Stimulated activated CD4-positive, alpha-beta T cell treated with anti-CD3 and anti-CD28 coated beads, Interleukin-4, amount 100 ng/mL, for 24 hours (primary cell): ENCODE results near the gene KRT33B.
"Not testable (repeated sequence)": the region's sequence is repeated elsewhere in the genome, so short reads cannot be mapped to it uniquely, and the experiment has no call there.

Source experiments
- DNase-seq: peaks from one replicate; pipeline ENCODE4 v3.0.0-alpha.2; 2020

The KRT33B gene

DNA sequence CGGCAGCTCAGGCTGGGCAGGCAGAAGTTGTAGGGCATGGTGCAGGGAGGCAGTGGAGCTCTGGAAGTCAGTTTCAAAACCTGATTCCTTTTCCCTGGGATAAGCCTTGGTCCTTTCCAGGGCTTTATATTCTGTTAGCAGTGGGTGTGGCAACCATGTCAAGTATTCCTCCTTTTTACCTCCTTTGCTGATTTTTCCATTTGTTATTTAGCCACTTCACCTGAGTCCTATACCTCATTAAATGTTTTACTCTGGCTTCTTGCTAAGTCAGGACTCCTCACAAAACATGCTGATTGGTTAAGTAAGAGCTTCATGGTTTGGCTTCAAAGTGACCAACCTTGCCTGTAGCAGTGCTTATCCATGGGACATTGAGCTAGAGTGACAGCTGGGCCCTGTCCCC, at the start of gene KRT33B:
KRT33B (minus strand) TSS at position 101 of the 400 bp plus-strand sequence; CDS start at position 38, 63 bp downstream.
- no peak for DNase-seq

DNA sequence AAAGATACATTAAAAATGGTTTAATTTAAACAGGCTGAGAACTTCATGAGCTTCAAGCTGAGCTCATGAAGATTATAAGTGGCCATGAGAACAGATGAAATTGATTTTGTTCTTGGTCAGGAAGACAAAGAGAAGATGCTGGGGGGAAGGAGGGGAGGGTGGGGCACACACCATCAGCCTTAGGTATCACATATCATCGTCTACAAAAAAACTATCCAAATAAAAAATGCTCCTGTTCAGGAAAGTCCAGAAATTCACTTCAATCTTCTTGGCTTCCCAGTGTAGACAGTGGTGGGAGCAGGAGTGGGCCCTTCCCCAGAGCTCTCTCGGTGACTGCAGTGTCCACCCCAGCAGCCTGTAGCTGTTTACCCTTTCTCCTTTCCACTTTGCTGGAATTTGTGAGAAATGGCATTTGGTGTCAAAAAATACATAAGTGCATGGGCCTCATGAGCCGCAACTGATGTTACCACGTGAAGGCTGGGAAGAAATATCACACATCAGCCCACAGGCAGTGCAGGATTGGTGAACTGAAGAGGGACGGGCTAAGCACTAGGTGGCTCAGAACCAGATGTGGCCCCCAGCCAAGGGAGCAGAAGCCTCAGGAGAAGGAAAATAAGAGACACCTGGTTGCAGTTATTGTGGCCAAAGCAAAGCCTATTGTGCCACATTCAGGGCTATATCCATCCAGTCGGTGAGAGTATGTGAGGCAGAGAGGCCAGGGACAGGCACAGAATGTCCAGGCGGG, 48.7 kb upstream of the KRT33B start:
- no peak for DNase-seq

DNA sequence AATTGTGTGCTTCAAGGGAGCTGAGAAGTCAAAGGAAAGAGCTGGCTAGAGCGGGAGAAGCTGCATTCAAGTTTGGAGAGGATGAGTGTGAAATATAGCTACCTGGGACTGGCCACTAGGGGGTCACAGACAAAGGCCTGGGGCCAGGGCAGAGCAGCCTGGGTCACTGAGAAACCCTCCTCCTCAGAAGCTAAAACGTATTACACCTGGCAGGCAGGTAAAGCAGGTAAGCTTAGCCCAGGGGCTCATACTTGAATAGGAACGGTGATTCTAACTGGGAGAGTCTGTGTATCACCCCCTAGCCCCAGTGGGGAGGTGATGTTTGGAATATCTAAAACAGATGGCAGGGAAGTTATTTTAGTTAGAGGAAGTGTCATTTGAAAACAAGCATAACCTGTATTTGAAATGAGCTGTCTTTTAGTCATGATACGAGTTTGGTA, 48.0 kb upstream of the KRT33B start:
- DNase-seq = no peak

DNA sequence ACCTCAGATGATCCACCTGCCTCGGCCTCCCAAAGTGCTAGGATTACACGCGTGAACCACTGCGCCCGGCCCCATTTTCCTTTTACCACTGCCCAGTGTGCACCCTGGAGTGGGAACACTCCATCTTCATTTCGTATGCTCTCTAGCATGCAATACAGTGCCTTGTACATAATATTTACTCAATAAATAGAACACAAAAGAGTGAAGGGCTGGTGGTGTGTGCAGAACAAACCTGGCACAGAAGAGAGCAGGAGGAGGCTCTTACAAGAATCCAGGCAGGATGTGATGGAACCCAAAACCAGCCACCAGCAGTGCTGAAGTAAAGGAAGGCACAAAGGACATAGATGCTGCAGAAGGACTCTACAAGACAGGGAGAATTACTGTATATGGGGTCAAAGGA, 47.5 kb upstream of the KRT33B start:
- no peak for DNase-seq

DNA sequence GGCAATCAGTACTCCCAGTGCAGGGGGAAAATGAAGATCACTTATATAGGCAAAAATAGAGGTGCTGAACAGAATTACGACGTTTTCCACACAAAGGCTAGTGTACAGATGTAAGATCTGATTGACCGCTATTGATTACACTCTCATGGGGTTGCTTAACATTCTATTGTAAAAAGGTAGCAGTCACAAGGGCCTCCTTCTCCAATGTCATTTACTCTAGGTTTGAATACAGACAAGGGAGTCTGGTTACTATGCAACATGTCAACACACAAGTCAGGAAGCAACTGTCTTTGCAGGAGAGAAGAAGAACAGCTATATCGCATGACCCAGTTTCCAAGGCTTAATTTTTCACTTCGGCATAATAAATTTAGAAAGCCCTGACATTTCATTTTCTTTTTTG, 46.9 kb upstream of the KRT33B start:
- no peak for DNase-seq

DNA sequence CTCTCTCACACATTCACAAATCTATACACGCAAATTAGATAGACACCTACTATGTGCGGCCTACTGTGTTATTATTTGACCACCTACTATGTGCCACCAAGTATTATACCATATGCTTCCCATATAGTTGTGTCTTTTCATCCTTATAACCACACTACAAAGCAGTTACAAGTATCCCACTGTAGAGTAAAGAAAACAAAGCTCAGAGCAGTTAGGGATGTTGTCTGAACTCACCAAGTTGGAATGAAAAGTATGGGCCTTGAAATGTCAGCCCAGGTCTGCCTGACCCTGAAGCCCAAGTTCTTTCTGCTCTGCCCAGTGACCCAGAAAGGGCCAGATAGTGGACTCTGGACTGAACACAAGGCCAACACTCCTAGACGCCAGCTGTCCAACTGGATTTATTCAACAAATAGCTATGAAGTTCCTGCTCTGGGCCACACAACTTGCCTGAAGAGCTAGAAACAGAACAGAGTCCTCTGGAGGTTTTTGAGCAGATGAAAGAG, 46.3 kb upstream of the KRT33B start:
- no peak for DNase-seq

DNA sequence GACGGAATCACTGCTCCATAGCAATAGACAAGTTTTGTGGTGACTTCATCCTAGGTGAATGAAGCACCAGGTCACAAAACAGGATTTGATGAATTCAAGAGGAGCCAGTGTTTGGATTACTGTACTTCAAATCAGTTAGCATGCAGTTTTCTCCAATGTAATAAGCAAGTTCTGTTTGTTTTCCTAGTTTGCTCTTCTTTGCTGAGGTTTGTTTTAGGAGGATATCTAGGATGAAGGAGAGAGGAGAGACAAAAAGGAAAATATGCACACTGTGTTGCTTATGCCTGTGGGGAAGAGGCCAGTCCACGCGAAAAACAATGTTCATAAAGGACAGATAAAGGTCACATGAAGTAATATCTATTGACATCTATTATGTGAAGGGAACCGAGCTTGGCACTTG, 45.8 kb upstream of the KRT33B start:
- no peak for DNase-seq

DNA sequence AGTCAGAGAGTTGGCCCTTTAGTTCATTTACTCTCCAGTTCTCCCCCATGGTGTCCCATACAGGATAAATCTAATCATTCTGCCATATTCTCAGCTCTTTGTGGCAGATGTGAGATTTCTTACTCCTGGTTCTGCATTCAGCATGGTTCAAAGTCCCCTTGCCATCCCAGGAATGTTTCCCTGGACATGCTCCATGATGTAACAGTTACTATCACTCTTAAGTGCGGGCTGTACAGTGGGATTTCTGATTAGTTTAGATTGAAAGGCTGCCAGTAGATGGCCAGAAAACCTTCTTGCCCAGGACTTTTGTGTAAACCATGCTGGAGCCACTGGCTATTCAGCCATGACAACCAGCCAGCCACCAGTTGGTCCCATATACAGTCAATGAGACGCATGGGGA, 44.4 kb upstream of the KRT33B start:
- DNase-seq = no peak

DNA sequence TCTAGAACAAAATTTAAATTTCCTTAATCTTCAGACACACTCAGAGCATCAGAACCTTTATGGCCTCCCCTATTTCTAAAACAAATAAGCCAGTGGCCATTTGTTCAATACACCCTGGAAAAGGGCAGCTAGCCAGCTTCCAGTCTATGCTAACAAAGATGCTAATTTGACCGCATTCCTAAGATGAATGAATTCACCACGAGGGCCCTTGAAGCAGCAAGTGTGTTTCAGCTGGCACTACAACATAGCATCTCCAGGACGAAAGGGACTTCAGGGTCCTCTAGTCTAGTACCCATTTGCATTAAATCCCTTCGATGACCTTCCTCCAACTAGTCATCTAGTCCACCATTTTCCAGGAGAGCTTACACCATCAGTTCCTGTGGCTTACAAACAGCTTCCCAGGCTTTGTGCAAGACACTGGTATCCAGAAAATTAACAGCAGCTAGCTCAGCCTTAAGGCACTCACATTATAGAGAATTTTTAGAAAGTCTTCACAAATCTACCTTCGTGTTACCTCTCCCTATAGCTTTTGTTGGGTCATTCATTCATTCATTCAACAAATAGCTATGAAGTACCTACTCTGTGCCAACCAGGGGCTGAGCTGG, 43.8 kb upstream of the KRT33B start:
- no peak for DNase-seq

DNA sequence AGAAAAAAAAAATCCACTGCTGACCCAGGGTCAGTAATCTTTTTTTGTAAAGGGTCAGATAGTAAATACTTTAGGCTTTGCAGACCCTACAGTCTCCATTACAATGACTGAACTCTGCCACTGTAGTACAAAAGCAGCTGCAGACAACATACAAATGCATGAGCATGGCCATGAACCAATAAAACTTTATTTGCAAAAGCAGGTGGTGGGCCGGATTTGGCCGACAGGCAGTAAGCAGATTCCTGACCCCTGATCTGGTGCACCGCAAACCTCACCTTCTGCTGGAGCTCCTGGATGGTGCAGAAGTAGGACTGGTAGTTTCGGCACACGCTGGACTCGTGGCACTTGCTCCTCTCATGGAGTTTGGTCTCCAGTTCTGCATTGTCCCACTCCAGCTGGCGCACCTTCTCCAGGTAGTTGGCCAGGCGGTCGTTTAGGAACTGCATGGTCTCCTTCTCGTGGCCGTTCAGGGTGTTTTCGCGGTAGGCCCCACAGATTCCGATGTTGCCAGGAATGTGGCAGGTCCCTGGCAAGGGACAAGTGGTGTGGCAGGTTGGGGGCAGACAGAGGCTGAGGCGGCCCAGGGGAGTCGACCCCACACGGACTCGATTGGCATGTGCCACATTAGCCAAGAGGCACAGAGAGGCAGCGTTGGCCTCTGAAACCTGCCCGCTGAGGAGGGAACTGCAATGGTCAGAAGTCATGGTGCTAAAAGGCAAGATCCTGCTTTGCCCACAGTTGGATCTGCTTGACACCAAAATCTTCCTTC, 41.6 kb upstream of the KRT33B start:
- DNase-seq = no peak

DNA sequence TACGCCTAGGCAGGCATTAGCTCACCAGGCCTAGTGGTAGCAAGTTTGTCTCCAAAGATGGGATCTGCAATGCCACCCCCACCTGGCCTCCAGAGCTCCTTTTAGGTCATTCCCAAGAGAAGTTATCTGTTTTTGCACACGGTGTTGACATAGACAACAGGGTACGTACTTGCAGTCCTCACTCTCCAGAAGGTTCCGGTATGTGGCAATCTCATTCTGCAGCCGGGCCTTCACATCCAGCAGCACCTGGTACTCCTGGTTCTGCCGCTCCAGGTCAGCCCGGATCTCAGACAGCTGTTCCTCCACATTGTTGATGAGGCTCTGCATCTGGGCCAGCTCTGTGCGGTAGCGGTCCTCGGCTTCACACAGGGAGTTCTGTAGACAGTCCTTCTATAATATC, 37.6 kb upstream of the KRT33B start:
- no peak for DNase-seq

DNA sequence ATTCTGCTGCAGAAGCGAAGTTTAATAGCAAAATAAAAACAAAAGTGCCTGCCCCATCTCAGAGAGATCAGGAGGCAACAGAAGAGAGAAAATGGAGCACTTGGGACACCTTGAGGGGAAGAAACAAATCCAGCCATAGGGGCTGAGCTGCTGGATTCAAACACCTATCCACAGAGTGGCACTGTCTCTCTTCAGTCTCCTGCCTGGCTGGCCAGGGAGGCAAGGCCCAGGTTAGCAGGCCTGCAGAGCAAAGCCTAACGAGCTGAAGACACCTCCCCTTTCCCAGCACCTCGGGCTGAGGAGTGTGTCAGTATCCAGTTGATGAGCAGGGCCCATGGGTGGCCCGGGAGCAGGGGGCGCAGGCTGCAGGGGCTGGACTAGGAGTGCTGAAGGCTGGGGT, 36.6 kb upstream of the KRT33B start:
- no peak for DNase-seq

DNA sequence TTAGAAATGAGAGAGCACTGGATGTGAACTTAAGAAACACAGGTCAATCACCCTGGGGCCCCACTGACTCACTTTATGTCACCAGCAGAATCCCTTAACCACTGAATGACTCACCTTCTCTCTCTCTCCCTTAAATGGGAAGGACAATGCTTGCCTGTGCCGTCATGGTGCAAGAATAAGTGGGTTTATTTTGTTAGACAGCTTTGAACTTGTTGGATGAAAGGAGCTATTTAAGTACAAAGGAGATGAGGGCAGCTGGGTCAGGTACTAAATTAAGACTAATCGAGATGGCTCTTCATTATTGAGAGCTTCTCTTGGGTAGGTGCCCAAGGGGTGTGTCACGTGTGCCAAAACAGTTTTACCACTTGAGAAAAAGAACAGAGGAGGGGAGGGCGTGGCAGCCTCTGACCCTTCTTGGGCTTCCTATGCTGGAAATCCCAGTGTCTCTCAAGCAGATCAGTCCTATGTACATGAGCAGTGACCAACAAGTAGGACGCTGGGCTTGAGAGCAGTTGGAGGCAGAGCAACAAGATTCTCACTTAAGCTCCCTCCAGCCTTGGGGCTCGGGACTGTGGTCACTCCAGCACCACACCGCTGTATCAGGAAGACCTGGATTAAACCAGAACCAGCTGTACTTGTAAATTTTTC, 34.5 kb upstream of the KRT33B start:
- peak; percentile 61 for DNase-seq

DNA sequence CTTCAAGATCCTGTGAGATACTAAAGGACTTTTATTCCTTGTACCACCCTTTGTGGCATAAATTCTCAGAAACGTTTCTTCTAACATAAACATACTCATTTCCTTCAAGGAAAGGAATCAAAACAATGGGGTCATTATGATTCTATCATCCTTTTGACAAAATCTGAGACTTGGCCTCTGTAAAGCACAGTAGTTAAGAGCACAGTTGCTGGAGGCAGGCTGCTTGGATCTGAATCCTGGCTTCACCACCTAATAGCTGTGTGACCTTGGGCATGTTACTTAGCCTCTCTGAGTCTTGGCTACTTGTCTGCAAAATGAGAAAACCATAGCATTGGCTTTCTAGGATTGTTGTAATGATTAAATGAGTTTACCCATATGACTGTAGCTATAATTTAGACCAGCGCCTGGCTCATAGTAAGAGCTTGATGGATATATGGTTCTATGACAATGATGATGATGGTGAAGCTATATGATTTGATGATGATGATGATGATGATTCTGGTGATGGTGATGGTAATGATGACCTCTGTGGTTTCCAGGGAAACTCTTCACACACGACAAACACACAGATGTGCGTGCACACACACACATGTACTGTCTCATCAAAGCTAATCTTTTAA, 33.9 kb upstream of the KRT33B start:
- no peak for DNase-seq

DNA sequence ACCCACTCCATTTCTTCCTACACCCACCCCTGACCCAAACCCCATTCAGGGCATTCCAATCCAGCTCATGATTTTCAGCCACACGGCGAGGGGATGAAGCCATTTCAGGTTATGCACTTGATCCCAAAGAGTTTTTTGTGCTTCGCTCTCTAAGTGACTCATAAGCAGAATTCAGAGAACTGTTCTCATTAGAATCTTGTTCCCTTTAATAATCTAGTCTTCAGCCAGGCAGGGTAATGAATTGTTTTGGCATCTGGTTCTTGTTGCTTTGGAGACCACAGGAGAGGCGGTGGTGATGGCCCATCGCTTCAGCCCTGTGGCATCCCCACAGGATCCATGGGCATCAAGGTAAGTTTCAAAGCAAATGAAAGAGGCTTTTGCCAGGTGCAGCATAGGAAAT, 32.5 kb upstream of the KRT33B start:
- DNase-seq = no peak

DNA sequence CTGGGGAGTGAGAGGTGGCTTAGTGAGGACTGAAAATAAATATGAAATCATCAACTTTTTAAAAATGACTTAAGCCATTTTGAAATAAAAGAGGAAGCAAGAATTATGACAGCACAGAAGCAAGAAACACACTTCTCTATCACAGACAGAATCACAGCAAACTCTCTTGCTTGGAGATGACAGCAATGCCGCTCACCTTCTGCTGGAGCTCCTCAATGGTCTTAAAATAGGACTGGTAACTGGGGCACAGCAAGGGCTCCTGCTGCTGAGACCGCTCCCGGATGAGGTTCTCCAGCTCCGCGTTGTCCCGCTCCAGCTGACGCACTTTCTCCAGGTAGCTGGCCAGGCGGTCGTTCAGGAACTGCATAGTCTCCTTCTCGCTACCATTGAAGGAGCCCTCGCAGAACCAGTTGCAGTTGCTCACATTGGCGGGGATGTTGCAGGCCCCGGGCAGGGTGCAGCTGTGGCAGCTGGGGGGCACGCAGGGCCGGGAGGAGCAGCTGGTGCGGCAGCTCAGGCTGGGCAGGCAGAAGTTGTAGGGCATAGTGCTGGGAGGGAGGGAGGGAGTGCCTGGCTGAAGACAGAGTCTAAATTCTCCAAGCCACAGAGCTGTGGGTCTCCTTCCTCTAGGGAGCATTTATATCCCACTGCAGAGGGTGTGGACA, 27.5 kb upstream of the KRT33B start, which contains the start of gene KRT31:
KRT31 (minus strand) TSS at position 613 of the 665 bp plus-strand sequence; CDS start at position 544, 69 bp downstream.
- DNase-seq = no peak

DNA sequence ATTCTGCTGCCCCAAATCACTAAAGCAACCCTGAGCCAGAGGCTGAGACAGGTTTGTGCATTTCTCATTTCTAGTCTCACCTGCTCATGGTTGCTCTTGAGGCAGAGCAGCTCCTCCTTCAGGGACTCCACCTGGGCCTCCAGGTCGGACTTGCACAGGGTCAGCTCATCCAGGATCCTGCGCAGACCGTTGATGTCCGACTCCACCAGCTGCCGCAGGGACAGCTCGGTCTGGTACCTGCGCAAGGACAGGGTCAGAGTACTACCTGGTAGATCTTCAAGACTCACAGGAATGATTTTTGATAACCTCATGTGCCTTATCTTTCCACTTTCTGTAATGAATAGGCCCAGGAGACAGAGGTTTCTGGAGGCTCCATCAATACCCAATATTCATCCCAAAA, 26.7 kb upstream of the KRT33B start:
- no peak for DNase-seq

DNA sequence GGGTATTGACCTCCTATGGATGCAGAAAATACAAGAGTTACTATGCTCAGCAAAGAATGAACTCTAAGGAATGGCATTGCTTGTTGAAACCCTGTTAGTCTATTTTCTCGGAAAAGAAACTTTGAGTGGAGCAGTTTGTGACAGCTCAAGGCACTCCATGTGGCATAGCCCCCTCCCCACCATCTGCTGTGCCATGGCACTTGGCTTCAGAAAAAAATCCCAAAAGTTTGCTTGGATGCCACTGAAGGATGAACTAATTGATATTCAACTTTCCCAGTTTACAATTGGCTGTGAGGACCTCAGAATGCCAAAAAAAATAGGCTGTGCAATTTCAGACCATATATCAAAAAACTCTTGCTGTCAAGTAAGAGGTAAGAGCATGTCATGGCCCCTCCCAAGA, 26.0 kb upstream of the KRT33B start:
- no peak for DNase-seq

DNA sequence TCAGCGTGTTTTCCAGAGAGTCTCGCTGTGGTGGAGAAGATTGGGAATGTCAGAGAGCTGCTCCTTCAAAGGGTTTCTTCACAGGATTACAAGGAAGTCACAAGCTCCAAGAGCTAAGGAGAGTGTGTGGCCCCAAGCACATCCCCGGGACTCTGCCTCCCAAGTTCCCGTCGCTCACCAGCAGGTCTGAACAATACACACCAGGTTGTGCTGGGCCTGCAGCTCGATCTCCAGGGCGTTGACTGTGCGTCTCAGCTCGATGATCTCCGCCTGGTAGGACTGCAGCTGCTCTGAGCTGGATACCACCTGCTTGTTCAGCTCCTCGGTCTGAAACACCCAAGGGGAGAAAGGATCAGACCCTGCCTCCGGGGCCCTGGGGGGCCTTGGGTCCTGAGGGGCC, 25.4 kb upstream of the KRT33B start:
- DNase-seq = not testable (repeated sequence)

DNA sequence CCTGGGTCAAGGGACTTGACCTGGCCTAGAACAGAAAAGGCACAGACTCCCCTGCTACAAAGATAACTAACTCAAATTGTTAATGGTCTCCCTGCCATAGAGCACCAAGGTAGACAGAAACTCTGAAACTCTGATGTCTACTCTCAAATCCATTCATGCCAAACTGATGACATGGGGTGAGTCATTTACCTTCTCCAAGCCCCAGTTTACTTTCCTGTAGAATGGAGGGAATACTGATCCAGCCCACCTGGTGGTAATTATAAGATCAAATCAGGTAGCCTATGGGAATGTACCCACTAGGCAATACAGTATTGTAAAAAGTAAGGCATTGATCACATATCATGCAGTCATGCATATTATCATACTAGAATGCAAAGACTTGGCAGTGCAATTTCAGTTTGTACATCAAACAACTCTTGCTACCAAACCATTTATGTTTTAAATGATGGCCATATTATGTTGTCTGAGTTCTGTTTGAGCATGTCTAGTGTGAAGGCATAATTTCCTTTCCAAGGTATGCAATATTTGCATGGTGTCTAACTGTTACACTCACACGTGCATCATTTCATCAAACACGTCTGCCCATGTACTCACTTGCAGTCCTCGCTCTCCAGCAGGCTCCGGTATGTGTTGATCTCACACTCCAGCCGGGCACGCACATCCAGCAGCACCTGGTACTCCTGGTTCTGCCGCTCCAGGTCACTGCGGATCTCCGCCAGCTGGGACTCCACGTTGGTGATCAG, 24.8 kb upstream of the KRT33B start:
- no peak for DNase-seq

DNA sequence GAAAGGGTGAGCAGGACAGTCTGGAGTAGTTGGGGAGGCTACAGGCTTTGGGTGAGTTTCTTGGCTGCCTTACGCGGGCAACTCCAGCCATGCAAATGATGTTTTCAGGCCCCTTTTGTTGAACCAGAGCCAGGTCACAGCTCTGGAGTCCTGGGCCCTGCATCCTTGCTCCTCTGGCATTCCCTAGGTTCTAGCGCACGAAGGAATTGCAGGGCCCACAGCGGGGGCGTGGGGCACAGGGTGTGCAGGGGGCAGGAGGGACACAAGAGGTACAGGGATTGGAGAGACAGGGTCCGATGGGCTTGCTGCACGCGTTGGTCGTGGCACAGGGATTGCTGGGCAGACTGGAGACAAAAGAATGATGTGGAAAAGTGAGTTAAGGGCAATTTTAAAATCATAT, 24.2 kb upstream of the KRT33B start:
- no peak for DNase-seq
